HG03280 (cell line): ENCODE results near the gene USP12.

Experiments used
- ATAC-seq: cut with Tn5 transposase; IDR thresholded peaks from one replicate; pipeline ENCODE4 v1.9.1; 2021; ENCODE audit warnings: mild to moderate bottlenecking, moderate library complexity; ENCODE audit not compliant: unreplicated experiment

Gene USP12

DNA sequence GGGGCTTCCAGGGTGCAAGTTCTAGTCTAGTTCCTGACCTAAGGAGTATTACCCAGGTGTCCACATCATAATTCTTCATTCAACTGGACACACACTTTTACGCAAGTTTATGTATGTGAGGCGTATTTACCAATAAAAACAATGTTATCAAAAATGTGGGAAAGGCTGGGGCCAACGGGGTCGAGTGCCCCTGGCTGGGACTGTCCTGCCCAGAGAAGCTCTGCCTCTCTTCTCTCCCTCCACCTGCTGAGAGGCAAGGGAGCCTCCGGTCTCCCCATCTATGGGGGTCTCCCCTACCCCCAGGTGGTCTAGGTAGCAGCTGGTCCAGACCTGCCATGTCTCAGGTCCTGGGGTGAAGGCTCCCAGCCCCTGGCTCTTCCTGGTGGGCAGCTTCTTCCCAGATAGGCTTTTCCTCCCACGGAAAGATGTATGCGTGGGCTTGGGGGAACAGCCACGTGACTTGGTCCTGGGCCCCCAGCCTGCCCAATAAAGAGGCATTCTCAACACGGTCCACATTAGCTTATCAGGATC, 132.4 kb downstream of the USP12 start:
- ATAC-seq: no peak

DNA sequence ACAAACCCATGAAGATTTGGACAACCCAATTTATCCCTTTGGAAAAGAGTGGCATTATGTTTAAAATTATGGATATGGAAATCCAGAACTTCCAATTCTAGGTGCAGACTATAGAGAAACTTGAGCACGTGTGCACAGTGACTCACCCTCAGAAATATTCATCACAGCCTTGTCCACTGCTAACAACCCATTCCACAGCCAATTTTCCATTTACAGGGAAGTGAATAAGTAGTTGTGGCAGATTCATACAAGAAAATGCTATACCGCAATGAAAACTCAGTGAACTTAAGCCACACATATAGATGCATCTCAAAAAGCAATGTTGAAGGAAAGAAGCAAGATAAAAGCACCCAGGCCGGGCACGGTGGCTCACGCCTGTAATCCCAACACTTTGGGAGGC, 133.3 kb downstream of the USP12 start:
- no peak for ATAC-seq

DNA sequence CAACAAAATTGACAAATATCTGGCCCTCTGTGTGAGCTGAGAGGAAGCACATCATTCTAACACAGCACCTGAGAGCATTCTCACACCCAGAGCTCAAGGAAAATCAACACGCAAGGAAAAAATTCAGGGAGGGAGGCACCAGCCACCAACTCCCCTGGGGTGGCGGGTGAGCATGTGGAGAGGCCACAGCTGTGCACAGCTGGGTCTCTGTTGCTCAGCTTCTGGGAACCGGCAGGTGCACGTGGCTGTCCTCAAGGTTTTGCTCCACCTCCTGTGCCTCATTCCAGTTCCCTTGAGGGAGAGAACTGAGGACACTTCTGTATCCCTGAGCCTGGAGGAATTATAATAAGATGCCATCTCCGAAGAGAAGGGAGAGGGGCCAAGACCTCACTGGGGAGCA, 134.0 kb downstream of the USP12 start:
- ATAC-seq: no peak

DNA sequence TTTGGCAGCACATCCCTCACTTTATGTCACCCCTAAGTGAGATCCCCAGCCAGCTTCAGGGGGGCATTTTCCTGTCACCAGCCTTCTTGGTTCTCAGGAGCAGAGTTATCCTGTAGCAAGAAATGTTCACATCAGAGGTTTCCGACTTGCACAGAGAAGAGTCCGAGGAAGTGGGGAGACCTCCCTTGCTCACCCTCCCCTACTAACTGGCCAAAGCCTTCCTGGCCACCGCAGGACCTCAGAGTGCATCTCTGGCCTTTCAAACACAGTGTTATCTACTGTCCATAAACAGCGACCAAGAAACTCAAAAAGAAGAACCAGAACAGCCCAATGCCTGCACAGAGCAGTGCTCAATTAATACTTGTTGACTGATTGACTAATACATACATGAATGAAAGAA, 134.4 kb downstream of the USP12 start:
- no peak for ATAC-seq

DNA sequence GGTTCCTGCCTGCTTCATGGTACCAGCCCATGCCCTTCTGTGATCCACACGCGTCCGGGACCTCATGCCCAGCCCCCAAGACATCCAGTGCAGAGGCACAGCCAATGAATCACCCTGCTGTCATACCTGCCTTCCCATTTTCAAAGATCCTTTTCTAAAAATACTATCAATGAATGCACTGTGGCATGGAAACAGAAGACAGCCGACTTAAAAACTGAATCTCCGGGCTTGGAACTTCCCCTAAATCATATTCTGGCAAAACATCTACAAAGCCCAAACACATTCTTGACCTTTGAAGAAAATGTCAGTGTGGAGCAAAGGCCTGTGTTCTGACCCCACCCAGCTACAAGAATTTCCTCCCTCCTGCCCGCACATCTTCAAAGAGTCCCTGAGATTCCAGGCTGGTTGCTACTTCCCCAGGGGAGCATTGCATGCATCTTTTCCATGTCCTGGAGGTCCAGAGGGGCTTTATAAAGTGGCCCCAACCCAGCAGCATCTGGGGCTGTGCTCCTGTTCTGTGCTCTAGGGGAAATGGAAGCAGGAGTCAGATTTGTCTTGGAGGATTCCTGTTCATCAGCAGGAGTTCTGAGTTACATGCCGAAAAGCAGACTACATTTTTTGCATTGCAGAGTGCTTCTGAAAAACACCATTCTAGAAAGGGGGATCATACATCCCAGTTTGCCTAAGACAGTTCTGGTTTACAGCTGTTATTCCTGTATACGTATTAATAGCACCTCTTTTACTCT, 135.2 kb downstream of the USP12 start:
- no peak for ATAC-seq

DNA sequence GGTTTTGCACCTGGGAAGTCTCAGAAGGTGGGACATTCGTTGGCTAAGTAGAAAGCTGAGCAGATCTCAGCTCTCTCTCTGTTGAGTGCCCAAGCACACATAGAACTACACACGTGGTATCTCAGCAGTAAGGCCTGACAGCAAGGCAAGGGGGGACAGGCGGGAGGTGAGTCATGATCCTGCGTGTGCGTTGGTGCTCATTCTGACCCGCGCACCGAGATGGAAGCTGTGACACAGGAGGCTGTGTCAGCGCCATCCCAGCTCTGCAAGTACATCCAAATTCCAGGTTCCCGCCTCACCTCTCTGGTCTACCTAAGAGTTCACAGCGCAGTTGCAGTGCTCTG, 135.7 kb downstream of the USP12 start:
- no peak for ATAC-seq

DNA sequence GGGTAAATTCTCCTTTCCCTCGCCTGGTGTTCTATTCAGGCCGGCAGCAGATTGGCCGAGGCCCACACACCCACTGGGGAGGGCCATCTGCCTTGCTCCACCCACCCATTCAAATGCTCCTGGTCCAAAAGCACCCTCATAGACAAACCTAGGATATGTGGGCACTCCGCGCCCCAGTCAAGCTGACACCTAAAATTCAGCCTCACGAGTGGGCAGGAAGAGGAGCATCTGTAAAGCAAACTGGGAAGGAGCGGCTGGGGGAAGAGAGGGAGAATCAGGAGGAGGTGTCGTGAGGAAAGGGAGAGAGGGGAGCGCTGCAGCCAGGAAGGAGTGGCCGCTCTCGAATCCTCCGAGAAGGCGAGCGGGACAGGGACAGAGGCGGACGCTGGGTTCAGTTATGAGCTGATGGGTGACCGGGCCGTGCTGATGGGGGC, 136.9 kb downstream of the USP12 start:
- ATAC-seq: no peak

DNA sequence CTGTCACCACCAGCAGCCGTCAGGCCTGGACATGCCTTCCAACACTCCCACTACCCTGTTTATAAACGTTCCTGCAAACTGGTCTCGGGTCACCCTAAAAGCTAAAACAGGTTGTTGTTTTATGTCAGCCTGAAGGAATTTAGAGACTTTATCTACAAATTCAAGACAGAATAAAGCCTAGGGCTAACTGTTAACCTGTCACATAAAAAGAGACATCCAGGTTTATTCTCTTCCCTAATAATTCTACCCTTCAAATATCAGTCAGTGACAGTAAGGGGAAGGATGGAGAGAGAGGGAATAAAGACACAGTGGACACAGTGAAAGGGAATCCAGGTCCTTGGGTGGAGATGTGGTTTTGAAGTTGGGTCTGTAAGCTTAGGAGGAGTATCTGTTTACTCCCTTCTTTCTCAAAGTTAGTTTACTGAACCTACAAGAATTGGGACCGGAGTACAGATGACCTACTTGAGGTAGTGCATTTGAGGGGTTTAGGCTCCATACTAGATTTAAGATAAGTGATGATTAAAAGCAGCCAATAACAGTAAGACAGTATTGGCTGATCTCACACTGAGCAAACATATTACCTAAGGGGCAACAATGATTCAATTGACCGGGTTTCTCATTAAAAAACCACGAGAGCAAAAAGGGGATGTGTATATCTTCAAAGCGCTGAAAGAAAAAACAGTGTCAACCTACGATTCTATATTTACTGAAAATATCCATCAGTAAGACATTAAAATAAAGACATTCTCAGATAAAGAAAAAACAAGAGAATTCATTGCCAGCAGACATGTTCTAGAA, 142.7 kb downstream of the USP12 start:
- no peak for ATAC-seq

DNA sequence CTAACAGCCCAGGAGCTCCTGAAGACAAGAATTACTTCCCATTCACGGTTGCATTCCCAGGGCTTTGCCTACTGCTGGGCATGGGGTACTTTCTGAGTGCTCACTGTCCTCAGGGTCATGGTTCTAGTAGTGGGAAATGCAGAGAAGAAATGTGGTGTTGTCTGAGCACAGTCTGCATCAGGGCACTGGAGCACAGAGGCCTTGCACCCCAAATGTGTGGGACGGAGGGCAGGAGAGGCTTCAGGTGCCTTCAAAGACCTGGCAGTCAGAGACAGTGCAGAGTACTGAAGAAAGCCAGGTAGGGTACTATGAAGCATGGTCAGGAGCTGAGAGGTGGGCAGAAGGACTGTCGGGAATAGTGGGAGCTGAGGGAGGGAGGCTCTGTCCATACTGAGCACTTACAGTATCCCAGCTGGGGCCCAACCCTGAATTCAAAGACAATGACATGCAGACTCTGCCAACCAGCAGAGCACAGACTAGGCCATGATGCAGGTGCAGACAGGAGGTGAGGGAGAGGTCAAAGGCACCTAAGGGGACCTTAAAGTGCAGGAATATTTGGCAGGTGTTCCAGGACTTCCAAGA, 144.4 kb downstream of the USP12 start:
- no peak for ATAC-seq

DNA sequence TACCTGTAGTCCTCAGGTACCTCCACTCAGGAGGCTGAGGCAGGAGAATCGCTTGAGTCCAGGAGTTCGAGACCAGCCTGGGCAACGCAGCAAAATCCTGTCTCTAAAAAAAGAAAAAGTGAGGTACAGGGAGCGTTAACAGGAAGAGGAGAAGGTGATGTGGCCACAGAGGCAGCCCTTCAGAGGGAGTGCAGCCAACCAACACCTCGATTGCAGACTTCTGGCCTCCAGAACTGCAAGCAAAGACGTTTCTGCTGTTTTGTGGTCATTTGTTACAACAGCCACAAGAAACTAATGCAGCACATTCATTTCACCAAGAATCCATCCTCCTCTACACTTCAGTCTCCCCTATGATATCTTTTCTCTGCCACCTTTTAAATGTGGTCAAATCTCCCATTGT, 145.2 kb downstream of the USP12 start:
- no peak for ATAC-seq

DNA sequence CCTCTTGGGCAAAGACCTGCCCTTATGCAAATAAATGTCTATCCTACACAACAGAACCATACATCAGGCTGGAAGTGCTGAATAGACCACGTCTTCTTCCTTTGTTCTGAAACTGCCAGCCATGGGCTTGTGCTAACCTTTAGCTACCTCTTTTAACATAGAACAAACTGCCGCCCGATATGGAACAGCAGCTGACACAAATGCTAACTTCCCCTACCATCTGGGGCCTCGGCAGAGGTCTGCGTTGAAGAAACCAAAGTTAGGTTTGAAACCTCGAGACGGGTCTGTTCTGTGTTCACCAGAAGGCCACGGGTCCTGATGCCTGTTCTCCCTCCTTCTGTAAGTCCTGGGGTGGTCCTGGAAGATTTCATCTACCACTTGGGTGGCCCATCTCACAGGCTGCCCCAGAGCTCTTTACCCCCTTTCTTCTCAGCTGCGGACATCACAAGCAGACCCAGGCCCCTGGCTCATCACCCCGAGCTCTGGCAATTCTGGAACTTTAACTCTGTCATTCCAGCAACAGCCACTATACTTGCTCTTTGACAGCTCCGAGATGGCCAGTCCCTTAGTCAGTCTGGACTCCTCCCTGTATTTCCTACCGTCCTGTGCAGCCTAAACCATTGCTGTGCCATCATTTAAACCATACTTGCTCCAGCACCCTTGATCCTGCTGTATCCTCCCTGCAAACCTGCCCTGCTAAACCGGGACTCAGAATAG, 146.7 kb downstream of the USP12 start:
- ATAC-seq: no peak

DNA sequence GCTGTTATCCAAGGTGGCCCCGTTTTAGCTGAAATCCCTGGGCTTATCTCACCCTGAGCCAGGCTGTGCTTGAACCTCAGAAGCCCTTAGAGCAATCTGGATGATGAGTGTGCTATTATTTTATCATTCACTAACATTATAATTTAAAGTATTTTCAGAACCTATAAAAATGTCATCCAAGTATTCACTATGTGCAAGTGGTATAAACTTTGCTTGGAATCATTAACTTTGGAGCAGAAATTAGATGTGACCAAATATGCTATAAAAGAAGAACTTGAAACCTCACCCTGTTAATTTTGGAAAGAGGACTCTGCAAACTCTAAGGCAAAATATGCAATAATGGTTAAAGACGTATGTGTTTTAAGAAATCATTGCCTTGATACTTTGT, 147.5 kb downstream of the USP12 start:
- ATAC-seq: no peak

DNA sequence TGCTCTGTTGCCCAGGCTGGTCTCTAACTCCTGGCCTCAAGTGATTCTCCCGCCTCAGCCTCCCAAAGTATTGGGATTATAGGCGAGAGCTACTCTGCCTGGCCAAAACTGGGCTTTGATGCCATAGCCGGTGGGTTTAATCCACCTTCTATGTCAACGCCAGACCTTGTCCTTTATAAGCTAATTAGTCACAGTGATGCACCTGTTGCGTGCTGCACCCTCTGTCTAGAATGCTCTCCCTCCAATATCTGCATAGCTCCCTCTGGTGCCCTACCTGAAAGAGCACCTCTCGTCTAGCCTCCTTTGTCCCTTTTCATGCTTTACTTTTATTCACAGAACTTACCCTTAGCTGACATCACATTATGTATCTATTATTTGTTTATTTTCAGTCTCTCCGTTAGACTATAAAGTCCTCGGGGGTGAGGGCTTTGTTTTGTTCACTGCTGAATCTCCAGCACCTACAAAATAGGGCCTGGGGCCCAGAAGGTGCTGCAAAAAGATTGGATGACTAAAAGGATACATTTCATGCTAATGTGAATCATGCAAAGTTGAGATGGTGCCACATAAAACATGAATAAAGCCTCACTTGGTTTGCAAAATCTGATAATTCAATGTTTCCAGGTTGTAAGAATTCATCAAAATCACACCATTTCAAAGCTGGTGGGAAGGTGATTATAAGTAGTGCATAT, 148.1 kb downstream of the USP12 start:
- ATAC-seq: no peak

DNA sequence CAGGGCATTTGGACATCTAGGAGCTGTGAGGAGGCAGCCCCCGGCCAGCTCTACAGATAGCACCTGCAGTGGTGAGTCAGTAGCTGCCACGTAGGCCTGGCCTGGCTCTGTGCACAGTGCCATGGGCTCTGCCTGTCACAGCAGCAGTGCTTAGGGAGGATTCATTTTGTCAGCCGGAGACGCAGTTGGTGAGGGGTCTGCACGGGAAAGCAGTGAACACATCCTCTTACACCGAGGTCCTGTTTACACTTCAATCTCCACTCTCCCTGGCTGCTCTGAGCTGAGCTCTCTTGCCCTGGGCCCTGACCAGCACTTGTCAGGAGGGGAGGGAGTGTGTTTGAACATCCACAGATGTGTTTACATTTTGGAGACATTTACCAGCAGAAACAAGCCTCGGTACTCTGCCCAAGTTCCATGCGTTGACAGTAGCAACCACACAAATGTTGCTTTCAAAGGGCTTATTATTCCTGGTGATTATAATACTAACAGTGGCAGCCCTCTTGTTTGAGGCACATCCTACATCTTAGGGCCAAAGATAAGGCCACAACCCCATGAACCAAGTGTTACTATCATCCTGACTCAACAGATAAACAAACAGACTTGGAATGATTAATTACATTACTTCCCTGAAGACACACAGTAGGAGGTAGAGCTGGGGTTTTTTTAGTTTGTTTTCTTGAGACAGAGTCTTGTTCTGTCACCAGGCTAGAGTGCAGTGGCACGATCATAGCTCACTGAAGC, 148.9 kb downstream of the USP12 start:
- no peak for ATAC-seq

DNA sequence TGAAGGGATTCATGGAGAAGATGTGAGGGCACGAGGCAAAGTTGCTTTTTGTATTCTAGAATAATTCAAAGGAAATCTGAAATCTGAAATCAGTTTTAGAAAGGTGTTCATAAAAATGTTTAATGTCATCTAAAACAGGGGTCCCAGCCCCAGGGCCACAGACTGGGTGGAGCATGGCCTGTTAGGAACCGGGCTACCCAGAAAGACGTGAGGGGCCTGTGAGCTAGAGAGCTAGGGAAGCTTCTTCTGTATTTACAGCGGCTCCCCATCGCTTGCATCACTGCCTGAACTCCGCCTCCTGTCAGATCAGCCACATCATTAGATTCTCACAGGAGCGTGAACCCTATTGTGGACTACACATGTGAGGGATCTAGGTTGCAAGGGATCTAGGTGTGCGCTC, 151.2 kb downstream of the USP12 start:
- no peak for ATAC-seq

DNA sequence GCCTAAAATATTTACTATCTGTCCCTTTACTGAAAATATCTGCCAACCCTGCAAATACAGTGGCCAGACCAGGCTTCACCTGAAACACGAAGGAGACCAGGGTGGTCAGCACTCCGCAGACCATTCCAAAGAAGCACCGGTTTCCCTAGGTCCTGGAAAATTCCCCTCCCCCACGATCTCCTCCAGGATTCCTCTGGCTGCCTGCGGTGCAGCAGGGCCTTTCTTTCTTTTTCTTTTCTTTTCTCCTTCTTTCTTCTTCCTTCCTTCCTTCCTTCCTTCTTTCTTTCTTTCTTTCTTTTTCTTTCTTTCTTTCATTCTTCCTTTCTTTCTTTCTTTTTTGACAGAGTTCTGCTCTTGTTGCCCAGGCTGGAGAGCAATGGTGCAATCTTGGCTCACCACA, 152.7 kb downstream of the USP12 start:
- no peak for ATAC-seq

DNA sequence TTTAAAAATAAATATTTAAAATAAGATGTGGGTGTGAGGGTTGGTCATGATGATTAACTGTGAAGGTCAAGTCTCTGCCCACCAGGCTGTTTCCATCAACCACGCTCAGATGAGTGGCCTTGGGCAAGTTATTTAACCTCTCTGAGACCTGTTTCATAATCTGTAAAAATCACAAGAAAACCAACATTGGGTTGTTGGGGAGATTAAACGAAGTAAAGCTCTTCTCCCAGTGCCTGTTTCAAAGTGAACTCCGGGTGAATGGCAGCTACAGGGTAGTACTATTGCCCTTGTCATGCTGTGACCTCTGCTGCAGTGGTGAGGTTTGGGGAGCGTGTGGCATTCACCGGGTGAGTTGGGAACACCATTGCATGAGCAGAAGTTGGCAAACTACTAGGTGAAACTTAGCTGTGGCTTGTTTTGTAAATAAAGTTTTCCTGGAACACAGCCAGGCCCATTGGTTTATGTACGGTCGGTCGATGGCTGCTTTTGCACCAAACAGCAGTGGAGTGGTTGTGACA, 153.2 kb downstream of the USP12 start:
- no peak for ATAC-seq

DNA sequence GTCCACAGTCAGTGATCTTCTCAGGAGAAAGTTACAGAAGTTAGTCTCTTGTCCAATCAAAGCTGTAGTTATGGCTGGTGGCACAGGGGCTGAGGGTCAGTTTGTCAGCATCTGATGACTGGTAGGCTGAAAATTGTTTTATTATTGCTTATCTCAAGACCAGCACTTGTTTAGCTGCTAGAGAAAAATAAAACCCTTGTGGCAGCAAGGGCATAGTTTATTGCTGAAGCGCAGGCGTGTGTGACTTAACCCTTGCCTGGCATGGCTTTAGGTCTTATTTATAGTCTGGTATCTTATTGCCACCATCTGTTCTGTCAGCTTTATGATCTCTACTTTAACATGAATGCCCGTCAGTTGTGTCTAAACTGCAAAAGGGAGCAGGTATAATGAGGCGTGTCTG, 154.7 kb downstream of the USP12 start:
- no peak for ATAC-seq
